Activated T-cell treated with anti-CD3 and anti-CD28 coated beads for 4 hours (primary cell): Measurements from ENCODE around the gene WWC2.
"Not testable (repeated sequence)": the region's sequence is repeated elsewhere in the genome, so short reads cannot be mapped to it uniquely, and the experiment has no call there.

ENCODE experiments used
- DNase-seq: peaks from one replicate; pipeline ENCODE4 v3.0.0-alpha.2; 2020

WWC2 gene

DNA sequence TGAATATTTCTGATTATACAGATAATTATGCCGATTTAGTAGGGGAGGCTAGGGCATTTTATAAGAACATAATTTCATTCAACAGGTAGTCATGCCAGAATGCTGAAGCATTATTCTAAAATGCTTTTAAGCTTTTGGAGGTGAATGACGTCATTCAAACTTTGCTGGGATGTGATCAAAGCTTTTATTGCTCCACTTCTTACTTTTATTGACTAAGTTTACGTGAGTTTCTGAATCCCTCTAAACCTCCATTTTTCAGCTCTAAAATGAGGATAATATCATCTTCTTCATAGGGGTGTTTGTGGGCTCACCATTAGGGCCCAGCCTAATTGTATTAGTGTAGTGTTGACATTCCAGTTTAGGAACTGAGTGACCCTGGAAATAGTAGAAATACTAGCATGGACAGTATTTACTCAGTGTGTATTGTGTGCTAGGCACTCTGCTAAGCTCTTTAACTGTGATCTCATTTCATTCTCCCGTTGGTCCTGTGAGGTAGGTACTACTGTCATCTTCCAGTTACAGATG lies 3.0 kb downstream of the WWC2 start:
- no peak for DNase-seq

DNA sequence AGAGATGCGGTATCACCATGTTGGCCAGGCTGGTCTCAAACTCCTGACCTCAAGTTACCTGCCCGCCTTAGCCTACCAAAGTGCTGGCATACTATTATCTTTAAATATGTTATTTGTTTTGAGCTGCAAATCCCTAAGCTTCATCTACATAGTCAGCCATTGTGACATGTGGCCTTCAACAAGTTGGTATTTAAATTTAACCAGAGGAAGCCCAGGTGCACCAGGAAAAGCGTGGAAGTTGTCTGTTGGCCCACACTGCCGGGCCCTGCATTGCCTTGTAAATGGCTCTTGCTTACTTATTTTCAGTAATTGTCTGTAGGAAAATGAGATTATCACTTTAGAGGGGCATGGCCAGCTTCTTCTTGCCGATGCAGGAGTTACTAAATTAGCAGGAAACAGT lies 6.0 kb downstream of the WWC2 start:
- DNase-seq = no peak

DNA sequence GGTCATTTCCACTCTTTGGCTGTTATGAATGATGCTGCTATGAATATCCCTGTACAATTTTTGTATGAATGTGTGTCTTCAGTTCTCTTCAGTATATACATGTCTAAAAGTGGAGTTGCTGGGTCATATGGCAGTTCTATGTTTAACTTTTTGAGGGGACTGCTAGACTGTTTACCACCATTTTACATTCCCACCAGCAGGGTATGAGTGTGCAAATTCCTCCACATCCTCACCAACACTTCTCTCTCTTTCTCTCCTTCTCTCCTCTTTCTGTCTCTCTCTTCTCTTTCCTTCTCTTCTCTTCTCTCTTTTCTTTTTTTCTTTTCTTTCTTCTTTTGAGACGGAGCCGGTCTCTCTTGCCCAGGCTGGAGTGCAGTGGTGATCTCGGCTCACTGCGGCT lies 7.8 kb downstream of the WWC2 start:
- DNase-seq = no peak

DNA sequence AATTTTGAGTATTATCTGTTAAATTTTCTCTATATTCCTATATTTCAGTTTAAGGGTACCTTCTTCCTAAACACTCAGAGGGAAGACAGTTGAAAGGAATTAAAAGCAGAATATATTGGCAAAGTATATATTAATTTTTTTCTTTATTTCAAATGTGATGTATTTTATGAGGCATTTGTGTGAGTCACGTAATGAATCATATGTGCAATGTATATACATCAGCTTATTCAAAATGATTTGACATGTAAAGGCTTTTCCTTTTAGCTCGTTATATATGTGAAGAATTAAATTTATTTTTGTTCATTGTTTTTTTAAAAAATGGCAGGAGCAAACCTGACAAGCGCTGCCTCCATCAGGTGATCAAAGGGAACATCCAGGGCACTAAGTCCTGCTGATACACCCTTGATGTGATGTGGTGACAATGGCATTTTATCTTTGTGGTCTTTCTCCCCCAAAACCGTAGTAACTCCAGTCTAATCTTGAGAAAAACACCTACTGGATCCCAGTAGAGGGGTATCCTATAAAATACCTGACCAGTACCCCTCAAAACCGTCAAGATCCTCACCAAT lies 8.9 kb downstream of the WWC2 start:
- no peak for DNase-seq

DNA sequence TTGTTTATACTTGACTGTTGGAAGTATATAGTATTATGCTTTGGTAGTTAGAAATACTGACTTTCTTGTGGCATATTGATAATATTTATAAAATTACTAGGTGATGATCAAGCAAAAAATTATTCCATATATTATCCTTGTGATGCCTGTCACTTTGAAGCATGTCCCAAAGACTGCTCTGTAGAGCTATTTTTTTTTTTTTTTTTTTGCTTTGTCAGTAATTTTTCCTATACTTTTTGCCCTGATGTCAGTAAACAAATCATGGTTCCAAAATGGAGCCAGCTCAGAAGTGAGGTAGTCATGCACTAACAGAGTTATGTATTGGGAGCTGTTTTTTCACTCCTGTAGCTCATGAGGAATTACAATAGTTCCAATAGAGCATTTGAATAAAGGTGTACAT lies 11.2 kb downstream of the WWC2 start:
- no peak for DNase-seq

DNA sequence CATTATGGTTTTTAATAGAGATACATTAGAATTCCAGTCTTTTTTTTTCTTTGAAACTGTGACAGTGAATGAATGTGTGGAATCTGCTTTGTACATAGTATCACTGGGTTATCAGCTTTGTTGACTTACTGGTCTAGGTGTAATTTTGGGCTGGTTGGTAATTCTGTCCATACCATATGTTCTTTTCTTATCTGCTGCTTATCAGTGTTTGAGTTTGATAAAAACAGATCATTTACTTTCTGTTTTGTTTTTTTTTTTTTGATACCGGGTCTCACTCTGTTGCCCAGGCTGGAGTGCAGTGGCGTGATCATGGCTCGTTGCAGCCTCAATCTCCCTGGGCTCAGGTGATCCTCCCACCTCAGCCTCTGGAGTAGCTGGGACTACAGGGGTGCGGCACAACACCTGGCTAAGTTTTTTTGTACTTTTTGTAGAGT lies 12.4 kb downstream of the WWC2 start:
- DNase-seq = no peak

DNA sequence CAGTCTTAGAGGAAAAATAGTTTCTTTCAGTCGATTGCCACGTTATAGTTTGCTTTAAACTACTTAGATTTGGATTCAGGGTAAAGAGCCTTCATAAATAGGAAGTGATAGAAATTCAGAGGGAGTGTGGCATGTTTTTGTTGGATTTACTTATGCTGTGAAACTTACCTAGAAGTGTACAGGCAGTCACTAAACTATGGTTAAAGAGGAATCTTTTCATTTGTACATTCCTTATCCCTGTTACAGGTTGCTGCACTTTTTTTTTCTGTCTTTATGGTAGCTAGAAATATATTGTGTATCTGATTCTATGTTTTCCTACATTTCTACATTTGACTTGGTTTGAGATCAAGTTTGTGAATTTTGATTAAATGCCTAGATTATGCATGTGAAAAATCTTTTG lies 19.1 kb downstream of the WWC2 start:
- DNase-seq = no peak

DNA sequence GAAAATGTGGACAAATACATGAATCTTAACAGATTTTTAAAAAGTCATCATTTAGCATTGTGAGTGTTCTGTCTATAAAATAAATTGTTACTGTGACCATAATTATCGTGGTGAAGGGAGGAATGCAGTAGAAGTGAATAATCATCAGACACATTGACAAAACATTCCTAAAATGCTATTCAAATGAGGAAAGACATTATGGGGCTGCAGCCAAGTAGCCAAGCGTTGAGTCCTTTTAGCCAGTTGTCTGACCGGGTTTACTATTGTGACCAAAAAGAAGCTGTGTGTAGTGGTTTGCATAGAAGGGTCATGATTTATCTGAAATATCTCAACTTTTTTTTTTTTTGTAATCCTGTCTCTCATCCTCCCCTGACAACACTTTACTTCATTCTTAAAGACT lies 19.5 kb downstream of the WWC2 start:
- no peak for DNase-seq

DNA sequence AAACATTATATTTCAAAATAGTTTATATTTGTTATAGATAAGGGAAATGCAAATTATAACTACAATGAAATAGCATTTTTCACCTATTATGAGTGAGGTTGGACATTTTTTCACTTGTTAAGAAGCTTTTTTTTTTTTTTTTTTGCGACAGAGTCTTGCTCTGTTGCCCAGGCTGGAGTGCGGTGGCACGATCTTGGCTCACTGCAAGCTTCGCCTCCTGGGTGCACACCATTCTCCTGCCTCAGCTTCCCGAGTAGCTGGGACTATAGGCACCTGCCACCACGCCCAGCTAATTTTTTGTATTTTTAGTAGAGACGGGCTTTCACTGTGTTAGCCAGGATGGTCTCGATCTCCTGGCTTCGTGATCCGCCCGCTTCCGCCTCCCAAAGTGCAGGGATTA lies 22.6 kb downstream of the WWC2 start:
- not testable (repeated sequence) for DNase-seq

DNA sequence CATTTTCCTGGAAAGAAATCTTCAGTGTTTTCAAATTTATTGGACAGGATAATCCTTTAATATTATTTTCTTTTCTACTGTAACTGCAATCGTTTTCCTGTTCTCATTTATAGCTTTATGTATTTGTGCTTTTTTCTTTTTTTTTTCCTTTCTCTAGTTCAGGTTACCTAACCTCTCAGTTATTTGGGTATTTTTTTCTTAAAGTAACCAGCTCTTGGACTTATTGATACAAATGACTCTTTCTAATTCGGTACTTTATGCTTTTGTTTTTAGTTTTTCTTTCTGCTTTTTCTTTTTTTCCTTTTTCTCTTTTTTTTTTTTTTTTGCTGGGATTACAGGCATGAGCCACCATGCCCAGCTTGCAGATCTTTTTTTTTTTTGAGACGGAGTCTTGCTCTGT lies 25.2 kb downstream of the WWC2 start:
- DNase-seq = no peak

DNA sequence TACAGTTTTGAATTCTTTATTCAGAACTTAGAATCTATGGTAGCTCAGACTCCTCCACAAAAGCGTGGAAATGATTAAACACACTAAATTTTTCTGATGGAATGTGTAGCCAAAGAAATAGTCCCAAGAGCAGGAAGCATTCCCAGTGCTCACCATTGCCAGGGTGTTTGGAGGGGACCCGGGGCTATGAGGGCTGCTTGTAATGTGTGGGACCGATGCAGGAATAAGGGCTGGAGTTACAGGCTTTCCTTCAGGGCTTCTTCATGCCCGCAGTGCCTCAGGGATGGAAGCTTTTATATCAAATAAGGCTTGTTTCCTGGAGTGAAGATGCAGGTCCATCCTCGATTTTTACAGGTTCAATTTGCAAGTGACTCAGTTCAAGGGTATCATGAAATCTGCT lies 25.8 kb downstream of the WWC2 start:
- DNase-seq = no peak

DNA sequence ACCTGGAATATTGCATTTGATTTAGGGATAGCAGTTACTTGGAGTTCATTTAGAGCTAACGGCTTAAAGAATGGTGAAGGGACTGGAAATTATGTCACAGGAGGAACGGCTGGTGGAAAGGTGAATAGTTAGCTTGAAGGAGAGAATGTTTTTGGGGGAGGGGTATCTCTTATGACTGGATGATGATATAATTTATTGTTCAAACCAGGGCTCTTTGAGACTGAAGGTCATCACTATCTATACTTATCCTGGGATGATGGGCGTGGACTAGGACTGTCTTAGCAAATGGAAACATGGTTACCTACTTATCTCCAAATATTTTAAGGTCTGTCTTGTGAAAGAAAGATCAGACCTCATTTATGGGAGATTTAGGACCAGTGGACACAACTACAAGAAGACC lies 30.1 kb downstream of the WWC2 start:
- no peak for DNase-seq

DNA sequence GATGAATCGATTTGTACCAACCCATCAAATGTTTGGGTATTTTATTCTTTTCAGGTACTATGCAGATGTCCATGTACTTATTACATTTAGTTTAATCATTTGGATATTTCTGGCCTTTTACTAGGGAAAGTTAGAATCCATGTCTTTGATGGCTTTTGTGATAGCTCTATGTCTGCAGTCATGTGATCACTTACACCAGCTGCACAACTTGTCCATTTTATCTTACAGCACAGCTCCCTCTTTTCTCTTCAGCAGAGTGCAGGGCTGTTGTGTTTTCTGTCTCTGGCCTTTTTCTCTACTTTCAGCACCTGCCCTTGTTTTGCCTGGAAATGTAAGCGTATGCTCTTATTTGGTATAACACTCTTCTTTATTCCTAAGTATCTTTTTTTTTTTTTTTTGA lies 30.6 kb downstream of the WWC2 start:
- no peak for DNase-seq

DNA sequence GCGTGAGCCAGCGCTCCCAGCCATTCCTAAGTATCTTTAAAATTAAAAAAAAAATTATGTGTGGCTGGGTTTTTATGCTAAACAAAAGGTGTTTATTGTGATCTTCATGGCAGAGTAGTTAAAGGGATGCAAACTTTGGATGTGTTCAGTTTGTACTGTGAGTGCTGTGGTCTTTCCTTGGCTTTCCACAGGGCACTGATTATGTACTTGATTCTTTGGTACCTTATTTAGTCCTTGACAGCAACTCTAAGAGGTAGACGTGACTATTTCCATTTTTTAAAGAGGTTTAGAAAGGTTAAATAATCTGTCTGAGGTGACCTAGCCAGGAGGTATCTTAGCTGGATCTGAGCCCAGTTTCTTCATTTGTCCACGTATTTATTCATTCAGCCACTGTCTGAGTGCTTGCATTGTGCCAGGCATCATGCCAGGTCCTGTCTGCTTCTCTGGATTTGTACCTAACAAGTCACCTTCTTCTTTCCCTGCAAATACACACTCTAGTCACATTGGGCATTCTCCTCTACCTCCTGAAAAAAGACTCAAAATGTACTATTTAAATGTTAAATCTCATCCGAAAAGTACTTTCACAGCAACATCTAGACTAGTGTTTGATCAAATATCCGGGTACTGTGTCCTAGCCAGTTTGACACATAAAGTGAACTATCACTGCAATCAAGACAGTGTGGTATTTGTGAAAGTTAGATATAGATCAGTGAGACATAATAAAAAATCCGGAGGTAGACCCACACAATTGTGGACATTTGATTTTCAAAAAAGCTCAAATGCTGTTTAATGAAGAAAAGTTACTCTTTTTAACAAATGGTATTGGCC lies 31.5 kb downstream of the WWC2 start:
- DNase-seq = no peak

DNA sequence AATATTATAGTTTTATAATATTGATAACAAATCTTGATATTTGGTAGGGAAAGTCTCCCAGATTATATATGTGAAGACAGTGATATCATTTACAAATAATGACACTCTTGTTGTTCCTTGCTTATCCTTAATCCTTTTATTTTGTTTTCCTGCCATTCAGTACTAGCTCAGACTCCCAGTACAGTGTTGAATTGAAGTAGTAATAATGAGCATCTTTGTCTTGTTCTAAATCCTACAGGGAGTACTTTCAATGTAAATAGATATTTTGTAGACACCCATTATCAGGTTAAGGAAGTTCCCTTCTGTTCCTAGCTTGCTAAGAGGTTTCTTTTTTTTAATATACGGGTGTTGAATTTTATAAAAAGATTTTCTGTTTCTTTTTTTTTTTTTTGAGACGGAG lies 33.0 kb downstream of the WWC2 start:
- no peak for DNase-seq

DNA sequence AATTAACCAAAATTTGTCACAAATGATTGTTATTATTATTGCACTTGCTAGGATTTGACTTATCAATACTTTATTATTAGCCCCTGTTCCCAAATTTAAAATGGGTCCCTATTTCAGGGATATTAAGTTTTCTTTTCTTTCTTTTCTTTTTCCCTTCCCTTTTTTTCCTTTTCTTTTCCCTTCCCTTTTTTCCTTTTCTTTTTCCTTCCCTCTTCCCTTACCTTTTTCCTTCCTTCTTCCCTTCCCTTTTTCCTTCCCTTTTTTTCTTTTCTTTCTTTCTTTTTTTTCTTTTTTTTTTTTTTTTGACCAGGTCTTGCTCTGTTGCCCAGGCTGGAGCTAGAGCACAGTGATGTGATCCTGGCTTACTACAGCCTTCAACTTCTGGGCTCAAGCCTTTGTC lies 33.8 kb downstream of the WWC2 start:
- no peak for DNase-seq

DNA sequence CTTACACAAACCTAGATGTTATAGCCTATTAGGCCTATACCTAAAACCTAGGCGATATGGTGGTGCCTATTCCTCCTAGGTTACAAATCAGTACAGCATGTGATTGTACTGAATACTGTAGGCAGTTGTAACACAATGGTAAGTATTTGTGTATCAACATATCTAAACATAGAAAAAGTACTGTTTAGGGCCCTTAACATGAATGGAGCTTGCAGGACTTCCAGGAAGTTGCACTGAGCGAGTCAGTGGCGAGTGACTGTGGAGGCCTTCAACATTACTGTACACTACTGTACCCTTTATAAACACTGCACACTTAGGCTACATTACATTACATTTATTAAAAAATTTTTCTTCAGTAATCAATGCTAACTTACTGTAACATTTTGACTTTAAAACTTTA lies 37.8 kb downstream of the WWC2 start:
- no peak for DNase-seq

DNA sequence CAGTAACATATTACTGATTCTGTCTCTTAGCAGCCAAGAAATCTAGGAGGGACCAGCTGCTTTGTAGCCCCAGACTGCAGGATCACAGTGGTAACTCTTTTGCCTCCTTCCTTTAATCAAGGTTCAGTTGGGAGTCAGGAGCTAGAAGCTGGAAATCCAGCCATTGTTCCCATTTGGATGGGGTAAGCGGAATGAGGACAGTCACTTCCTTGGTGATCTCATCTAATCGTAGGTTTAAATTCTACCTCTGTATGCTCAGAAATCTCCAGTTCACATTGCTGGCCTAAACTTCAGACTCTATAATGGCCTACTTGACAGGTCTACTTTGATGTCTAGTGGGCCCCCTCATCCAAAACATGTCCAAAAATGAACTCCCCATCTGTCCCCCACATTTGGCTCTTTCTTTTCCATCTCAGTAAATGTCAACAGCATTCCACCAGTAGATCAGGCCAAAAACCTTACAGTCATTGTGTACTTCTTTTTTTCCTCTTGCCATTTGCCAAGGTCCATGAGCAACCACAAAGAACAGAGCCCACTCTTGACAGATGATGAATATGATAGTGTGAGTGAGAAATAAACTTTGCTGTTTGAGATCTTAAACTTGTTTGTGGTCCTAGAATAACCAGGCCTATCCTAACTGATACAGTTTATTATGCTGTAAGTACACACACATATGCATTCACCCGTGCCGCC lies 40.1 kb downstream of the WWC2 start:
- no peak for DNase-seq

DNA sequence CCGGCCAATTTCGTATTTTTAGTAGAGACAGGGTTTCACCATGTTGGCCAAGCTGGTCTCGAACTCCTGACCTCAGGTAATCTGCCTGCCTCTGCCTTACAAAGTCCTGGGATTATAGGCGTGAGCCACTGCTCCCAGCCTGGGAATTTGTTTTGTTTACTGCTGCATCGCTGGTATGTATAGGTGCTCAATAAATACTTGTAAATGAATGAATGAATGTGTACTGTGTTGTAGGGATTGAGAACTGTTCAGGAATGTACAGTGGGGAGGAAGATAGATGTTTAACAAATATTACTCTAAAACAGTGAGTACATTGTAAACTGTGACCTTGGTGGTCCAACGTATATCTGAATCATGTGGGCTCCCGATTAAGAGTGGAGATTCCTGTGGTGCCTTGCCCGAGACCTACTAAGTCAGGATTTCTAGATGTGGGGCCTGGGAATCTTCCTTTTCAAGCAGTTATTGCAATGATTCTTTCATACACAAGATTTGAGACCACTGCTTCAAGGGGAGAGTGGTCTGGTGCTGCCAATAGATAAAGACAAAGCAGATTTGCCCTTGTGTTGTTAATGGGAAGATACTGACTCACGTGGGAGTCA lies 41.0 kb downstream of the WWC2 start:
- DNase-seq = no peak

DNA sequence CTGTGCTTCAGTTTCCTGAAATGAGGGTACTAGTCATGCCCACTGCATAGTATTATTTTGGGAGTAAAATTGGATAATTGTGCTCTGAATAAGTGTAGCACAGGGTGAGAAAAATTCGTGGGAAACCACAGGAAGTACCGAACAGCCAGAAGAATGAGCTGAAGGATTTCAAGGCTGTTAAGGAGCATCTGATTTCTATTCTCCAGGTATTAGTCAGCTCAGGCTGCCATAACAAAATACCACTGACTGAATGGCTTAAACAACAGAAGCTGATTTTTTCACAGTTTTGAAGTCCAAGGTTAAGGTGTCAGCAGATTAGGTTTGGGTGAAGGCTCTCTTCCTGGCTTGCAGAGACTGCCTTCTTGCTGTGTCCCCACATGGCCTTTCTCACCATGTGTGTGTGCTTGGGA lies 41.9 kb downstream of the WWC2 start:
- no peak for DNase-seq

DNA sequence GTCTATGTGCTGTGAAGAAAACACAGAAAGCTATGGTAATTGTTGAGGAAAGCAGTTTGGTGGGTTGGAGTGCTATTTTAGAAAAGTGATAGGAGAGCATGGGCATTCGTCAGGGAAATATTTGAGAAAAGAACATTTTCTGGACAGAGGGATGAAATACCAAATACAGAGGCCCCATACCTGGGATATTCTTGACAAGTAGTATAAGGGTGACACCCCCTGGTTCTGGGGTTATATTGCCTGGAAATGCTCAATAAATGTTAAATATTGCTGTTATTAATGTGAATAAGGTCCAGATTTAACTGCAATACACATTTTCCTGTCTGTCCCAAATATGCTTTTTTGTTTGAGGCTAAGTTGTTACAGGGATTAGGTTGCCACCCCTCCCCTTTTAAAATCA lies 42.9 kb downstream of the WWC2 start:
- DNase-seq = no peak

DNA sequence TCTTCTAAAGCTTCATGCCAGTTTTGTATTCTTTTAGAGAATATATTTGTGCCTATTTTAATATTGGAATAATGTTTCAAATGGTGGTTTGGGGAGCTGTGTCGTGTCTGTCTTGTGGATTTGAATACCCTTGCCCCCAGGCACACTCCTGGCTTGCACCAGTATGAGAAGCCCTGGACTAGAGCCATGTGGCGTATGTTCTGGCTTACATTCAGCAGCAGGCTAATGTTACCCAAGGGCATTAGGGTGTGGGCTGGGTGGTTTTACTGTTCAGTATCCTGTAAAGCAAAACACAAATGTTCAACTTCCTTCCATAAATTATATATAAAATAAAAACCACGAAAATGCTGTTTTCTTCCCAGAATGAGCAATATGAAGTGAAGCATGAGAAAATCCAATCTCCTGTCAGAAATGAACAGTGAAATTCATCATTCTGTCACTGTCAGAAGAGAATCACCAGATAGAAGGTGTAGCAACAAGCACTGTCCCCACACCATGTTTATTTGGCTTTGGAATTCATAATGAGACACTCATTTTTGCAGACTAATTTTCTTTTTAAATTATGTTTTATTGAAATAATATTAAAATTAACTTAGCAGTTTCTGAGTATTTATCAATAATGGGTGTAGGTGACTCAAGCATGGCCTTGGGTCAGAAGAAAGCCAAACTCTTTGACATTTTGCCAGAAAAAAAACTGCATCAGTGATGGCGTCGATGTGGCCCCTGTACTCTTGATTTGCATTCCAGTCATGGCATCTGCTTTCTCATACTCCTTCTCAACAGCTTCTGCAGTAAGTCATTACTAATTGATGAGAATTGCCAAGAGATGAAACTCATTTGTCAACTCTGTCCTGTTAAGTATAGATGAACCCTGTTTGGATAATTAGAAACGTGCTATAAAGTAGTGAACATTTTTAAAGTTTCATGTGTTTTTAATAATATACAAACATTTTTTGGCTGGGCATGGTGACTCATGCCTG lies 43.8 kb downstream of the WWC2 start:
- no peak for DNase-seq
